ENCODE data around the gene TOX3. TPM values are rescaled to one million over a fixed set of nuclear protein-coding genes. Genes with fewer than 3 reads are reported as not detected.

The TOX3 gene
- total and polyA plus RNA-seq, 2 donors (not counting 1 experiment from before 2014, with no cell fraction given) = not detected

- Histone ChIP-seq H3K9me3 (ENCODE audit: control extremely low read depth in 1 of 3, control insufficient read depth in 2 of 3, insufficient read depth in 1 of 3, low read length in 2 of 3) (no peaks in the 10 kb centered on the region), H3K4me3 (ENCODE audit: control extremely low read depth in 1 of 5, extremely low read depth in 1 of 5, insufficient read depth in 1 of 5, low read depth in 2 of 5, low read length in 4 of 5) (no peak overlapping the region), H3K4me1 (ENCODE audit: control insufficient read depth in 2 of 2, insufficient read depth in 2 of 2, low read length in 2 of 2) (no peaks in the 10 kb centered on the region), H3K79me2 (ENCODE audit: control insufficient read depth, insufficient read depth, low read length) (no peaks in the 10 kb centered on the region), H3K9ac (ENCODE audit: low read length) (no peak overlapping the region), H3K4me2 (replicated peaks; ENCODE audit: low read depth, low read length, poor library complexity, severe bottlenecking) (no peak overlapping the region), H4K20me1 (ENCODE audit: control insufficient read depth, insufficient read depth, low read length, poor library complexity, severe bottlenecking) (no peaks in the 10 kb centered on the region), H3K27me3 (replicated peaks in 1 of 4; ENCODE audit: control extremely low read depth in 1 of 4, control insufficient read depth in 3 of 4, insufficient read depth in 4 of 4, low read length in 3 of 4) (peaks cover 0 to 28% (median 13%) of the 10 kb centered on the region in 4 experiments), H2AFZ (ENCODE audit: insufficient read depth, low read depth, low read length, poor library complexity, severe bottlenecking) (no peak overlapping the region), H3K27ac (ENCODE audit: low read length in 2 of 2) (no peak overlapping the region), H3K36me3 (replicated peaks in 1 of 2; ENCODE audit: control extremely low read depth in 1 of 2, control insufficient read depth in 1 of 2, extremely low read depth in 1 of 2, insufficient read depth in 2 of 2, low read length in 1 of 2) (no peaks in the 10 kb centered on the region)
- Mint-ChIP-seq H3K9me3 (ENCODE audit: insufficient read depth) (no peaks in the 10 kb centered on the region), H3K4me1 (peaks cover 8% of the 10 kb centered on the region), H3K4me3 (no peak overlapping the region), H3K27ac (no peak overlapping the region), H3K27me3 (peaks cover 38% of the 10 kb centered on the region)
- intact Hi-C loops (cut with micrococcal nuclease) = no loop called here
- DNase-seq = no peak
- no peak for TF ChIP-seq EZH2 (IDR thresholded peaks at IDR 0.05; ENCODE audit: borderline replicate concordance, insufficient read depth, low read depth, low read length, poor library complexity, severe bottlenecking)
- TF ChIP-seq, protein P1, sequence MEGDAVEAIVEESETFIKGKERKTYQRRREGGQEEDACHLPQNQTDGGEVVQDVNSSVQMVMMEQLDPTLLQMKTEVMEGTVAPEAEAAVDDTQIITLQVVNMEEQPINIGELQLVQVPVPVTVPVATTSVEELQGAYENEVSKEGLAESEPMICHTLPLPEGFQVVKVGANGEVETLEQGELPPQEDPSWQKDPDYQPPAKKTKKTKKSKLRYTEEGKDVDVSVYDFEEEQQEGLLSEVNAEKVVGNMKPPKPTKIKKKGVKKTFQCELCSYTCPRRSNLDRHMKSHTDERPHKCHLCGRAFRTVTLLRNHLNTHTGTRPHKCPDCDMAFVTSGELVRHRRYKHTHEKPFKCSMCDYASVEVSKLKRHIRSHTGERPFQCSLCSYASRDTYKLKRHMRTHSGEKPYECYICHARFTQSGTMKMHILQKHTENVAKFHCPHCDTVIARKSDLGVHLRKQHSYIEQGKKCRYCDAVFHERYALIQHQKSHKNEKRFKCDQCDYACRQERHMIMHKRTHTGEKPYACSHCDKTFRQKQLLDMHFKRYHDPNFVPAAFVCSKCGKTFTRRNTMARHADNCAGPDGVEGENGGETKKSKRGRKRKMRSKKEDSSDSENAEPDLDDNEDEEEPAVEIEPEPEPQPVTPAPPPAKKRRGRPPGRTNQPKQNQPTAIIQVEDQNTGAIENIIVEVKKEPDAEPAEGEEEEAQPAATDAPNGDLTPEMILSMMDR (IDR thresholded peaks at IDR 0.05) = no peak
- no peak for ATAC-seq (ENCODE audit: low read depth)
- ChIA-PET CTCF (no interaction called here), POLR2A (no interaction called here)
- WGBS (ENCODE audit: insufficient coverage) = 11% methylated on average over 7 of the region's 15 CpGs
Measured at GRCh38 chr16:52545898-52546266, 1.1 kb downstream of the TOX3 start.

DNA sequence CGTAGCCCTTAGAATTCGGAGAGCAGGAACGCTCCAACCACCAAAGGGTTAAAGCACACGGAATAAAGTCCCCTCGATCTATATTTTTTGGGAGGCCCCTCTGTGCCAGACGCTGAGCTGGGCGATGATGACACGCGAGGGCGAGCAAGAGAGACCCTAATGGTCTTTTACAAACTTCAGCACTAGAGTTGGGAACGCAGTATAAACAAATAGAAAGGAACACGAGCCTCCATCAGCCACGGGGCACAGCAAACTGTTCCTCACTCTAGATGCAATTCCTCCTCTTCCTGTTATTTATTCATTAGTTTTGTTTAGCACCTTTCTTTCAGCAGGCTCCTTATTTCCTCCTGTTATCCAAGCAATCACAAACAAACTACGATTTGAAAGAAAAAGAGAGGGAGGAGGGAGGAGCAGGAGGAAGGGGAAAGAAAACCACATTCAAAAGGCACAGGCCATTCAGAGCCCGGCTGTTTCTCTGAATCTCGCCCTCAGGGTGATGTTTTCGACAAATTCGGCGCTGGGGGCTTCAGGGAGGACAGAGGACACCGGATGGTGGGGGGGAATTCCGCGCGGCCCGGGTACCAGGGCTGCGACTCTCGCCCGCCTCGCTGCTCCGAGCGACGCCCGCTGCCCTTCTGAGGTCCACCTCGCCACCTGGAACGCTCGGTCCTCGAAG lies 1.6 kb downstream of the TOX3 start:
- ChIA-PET POLR2A (no interaction called here), CTCF (no interaction called here)
- peak overlapping the region; percentile 11 for H3K4me3 Mint-ChIP-seq
- H3K4me1 Mint-ChIP-seq = peaks cover 8% of the 10 kb centered on the region
- H3K79me2 ChIP-seq (ENCODE audit: control insufficient read depth, insufficient read depth, low read length) = no peaks in the 10 kb centered on the region
- no peak for ATAC-seq (ENCODE audit: low read depth)
- DNase-seq = no peak
- H2AFZ ChIP-seq (ENCODE audit: insufficient read depth, low read depth, low read length, poor library complexity, severe bottlenecking) = peak overlapping the region; percentile 10
- no peaks in the 10 kb centered on the region for H3K36me3 ChIP-seq (replicated peaks in 1 of 2; ENCODE audit: control extremely low read depth in 1 of 2, control insufficient read depth in 1 of 2, extremely low read depth in 1 of 2, insufficient read depth in 2 of 2, low read length in 1 of 2)
- no peaks in the 10 kb centered on the region for H3K9me3 ChIP-seq (ENCODE audit: control extremely low read depth in 1 of 3, control insufficient read depth in 2 of 3, insufficient read depth in 1 of 3, low read length in 2 of 3)
- no peak overlapping the region for H3K27ac Mint-ChIP-seq
- TF ChIP-seq, protein P1 (IDR thresholded peaks at IDR 0.05) = no peak
- no peak for TF ChIP-seq EZH2 (IDR thresholded peaks at IDR 0.05; ENCODE audit: borderline replicate concordance, insufficient read depth, low read depth, low read length, poor library complexity, severe bottlenecking)
- intact Hi-C loops (cut with micrococcal nuclease) = no loop called here
- H3K27me3 ChIP-seq (replicated peaks in 1 of 4; ENCODE audit: control extremely low read depth in 1 of 4, control insufficient read depth in 3 of 4, insufficient read depth in 4 of 4, low read length in 3 of 4) = peaks cover 0 to 28% (median 13%) of the 10 kb centered on the region in 4 experiments
- 11% methylated on average over 29 of the region's 36 CpGs for WGBS (ENCODE audit: insufficient coverage)
- H3K9ac ChIP-seq (ENCODE audit: low read length) = no peak overlapping the region
- no peak overlapping the region for H3K4me3 ChIP-seq (ENCODE audit: control extremely low read depth in 1 of 5, extremely low read depth in 1 of 5, insufficient read depth in 1 of 5, low read depth in 2 of 5, low read length in 4 of 5)
- no peaks in the 10 kb centered on the region for H3K9me3 Mint-ChIP-seq (ENCODE audit: insufficient read depth)
- no peak overlapping the region for H3K27ac ChIP-seq (ENCODE audit: low read length in 2 of 2)
- no peak overlapping the region for H3K4me2 ChIP-seq (replicated peaks; ENCODE audit: low read depth, low read length, poor library complexity, severe bottlenecking)
- no peaks in the 10 kb centered on the region for H3K4me1 ChIP-seq (ENCODE audit: control insufficient read depth in 2 of 2, insufficient read depth in 2 of 2, low read length in 2 of 2)
- peaks cover 35% of the 10 kb centered on the region for H3K27me3 Mint-ChIP-seq
- no peaks in the 10 kb centered on the region for H4K20me1 ChIP-seq (ENCODE audit: control insufficient read depth, insufficient read depth, low read length, poor library complexity, severe bottlenecking)
